ENCODE measurements around the gene AACS. TPM values are rescaled to one million over a fixed set of nuclear protein-coding genes. Genes with fewer than 3 reads are reported as not detected.

The AACS gene
- total RNA-seq, 1 experiment from 2014 or later: 46.8 TPM

DNA sequence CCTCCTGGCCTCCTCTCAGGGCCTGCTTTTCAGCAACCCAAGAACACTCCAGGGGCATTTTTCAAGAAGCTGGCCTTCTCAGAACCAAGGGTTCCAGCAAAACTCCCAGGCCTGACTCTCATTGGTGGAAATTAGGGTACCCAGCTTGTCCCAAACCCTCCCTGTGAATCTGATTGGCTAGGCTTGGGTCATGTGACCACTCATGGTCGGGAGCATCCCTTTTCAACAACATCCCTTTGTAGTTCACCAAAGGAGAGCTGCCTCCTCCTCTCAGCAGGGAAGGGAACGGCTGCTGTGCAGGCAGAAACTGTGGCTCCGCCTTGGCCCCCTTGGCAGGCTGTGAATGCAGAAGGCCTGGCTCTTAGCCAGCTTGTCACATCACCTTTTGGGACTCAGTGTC, 94.5 kb downstream of the AACS start:
- H3K27ac ChIP-seq: no peak overlapping the region
- no TSS peak for BruUV-seq (replicated peaks)
- ChIA-PET POLR2A (ENCODE audit: unreplicated experiment) (no interaction called here), CTCF (no interaction called here)
- DNase-seq: no peak
- H3F3A ChIP-seq (ENCODE audit: insufficient read depth, low read depth): no peaks in the 10 kb centered on the region
- no peaks in the 10 kb centered on the region for H3K36me3 ChIP-seq (ENCODE audit: low read depth)
- TF ChIP-seq, protein P1, sequence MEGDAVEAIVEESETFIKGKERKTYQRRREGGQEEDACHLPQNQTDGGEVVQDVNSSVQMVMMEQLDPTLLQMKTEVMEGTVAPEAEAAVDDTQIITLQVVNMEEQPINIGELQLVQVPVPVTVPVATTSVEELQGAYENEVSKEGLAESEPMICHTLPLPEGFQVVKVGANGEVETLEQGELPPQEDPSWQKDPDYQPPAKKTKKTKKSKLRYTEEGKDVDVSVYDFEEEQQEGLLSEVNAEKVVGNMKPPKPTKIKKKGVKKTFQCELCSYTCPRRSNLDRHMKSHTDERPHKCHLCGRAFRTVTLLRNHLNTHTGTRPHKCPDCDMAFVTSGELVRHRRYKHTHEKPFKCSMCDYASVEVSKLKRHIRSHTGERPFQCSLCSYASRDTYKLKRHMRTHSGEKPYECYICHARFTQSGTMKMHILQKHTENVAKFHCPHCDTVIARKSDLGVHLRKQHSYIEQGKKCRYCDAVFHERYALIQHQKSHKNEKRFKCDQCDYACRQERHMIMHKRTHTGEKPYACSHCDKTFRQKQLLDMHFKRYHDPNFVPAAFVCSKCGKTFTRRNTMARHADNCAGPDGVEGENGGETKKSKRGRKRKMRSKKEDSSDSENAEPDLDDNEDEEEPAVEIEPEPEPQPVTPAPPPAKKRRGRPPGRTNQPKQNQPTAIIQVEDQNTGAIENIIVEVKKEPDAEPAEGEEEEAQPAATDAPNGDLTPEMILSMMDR (conservative IDR thresholded peaks at IDR 0.05): no peak
- TF ChIP-seq EZH2 (IDR thresholded peaks at IDR 0.05; ENCODE audit: low read depth): no peak
- H3K4me3 ChIP-seq: no peak overlapping the region
- intact Hi-C loops (cut with micrococcal nuclease; ENCODE audit: unreplicated experiment): no loop called here
- H3K4me1 ChIP-seq (replicated peaks; ENCODE audit: insufficient read depth): no peaks in the 10 kb centered on the region
- H3K27me3 ChIP-seq (ENCODE audit: insufficient read depth, low read depth): 0 out of 2 replicates have a peak, but pooled peaks cover 2% of the 10 kb centered on the region
- H3K4me2 ChIP-seq: no peak overlapping the region
- no peaks in the 10 kb centered on the region for H3K9me3 ChIP-seq (ENCODE audit: insufficient read depth, low read depth)
- H3K79me2 ChIP-seq (ENCODE audit: low read depth): no peaks in the 10 kb centered on the region
- H3K9me2 ChIP-seq (ENCODE audit: insufficient read depth): no peaks in the 10 kb centered on the region
- no peak overlapping the region for H2AFZ ChIP-seq
- no peaks in the 10 kb centered on the region for H4K20me1 ChIP-seq (ENCODE audit: insufficient read depth)

DNA sequence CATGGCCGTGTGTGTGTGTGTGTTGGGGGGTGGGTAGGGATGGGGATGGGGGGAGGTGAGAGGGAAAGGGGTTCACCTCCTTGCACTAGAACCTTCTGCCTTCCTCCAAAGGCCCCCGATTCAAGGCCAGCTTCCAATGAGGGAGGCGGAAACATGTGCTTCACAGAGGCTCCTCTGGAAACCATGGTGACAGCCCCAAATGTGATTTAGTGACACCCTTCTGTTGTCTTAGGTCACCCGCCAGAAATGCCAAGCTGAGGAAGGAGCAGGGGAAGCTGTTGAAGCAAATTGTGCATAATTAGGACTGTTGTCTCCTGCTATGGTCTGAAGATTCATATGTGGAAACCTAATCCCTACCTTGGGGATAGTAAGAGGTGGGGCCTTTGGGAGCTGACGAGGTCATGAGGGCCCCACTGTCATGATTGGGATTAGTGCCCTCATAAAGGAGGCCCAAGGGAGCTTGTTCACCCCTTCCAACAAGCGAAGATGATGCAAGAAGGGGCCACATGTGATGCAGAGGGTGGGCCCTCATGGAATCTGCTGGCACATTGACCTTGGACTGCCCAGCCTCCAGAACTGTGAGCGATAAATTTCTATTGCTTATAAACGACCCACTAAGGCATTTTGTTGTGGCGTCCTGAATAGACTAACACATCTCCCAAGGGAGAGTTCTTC, 95.2 kb downstream of the AACS start:
- no peaks in the 10 kb centered on the region for H3K9me2 ChIP-seq (ENCODE audit: insufficient read depth)
- POLR2A ChIA-PET (ENCODE audit: unreplicated experiment): no interaction called here
- TF ChIP-seq, protein P1 (conservative IDR thresholded peaks at IDR 0.05): no peak
- no peak for TF ChIP-seq EZH2 (IDR thresholded peaks at IDR 0.05; ENCODE audit: low read depth)
- H3K4me1 ChIP-seq (replicated peaks; ENCODE audit: insufficient read depth): no peaks in the 10 kb centered on the region
- no peak overlapping the region for H2AFZ ChIP-seq
- no peak for DNase-seq
- no peak overlapping the region for H3K4me2 ChIP-seq
- no peaks in the 10 kb centered on the region for H3K27me3 ChIP-seq (ENCODE audit: insufficient read depth, low read depth)
- H3K36me3 ChIP-seq (ENCODE audit: low read depth): no peaks in the 10 kb centered on the region
- H4K20me1 ChIP-seq (ENCODE audit: insufficient read depth): no peaks in the 10 kb centered on the region
- no TSS peak for BruUV-seq (replicated peaks)
- no peaks in the 10 kb centered on the region for H3F3A ChIP-seq (ENCODE audit: insufficient read depth, low read depth)
- no peaks in the 10 kb centered on the region for H3K79me2 ChIP-seq (ENCODE audit: low read depth)
- H3K9me3 ChIP-seq (ENCODE audit: insufficient read depth, low read depth): no peaks in the 10 kb centered on the region
- CTCF ChIA-PET: no interaction called here
- intact Hi-C loops (cut with micrococcal nuclease; ENCODE audit: unreplicated experiment): no loop called here
- H3K4me3 ChIP-seq: no peak overlapping the region
- H3K27ac ChIP-seq: no peak overlapping the region

- Histone ChIP-seq H3K4me3 (no peak overlapping the region), H3K4me2 (no peak overlapping the region), H3K27me3 (ENCODE audit: insufficient read depth, low read depth) (no peaks in the 10 kb centered on the region), H3K9me3 (ENCODE audit: insufficient read depth, low read depth) (no peaks in the 10 kb centered on the region), H3K36me3 (ENCODE audit: low read depth) (no peaks in the 10 kb centered on the region), H3F3A (ENCODE audit: insufficient read depth, low read depth) (no peaks in the 10 kb centered on the region), H3K9me2 (ENCODE audit: insufficient read depth) (no peaks in the 10 kb centered on the region), H4K20me1 (ENCODE audit: insufficient read depth) (no peaks in the 10 kb centered on the region), H3K4me1 (replicated peaks; ENCODE audit: insufficient read depth) (no peaks in the 10 kb centered on the region), H2AFZ (no peak overlapping the region), H3K79me2 (ENCODE audit: low read depth) (no peaks in the 10 kb centered on the region), H3K27ac (no peak overlapping the region)
- intact Hi-C loops (cut with micrococcal nuclease; ENCODE audit: unreplicated experiment): no loop called here
- CTCF ChIA-PET: no interaction called here
- DNase-seq: no peak
- no peak for TF ChIP-seq EZH2 (IDR thresholded peaks at IDR 0.05; ENCODE audit: low read depth)
- TF ChIP-seq, protein P1 (conservative IDR thresholded peaks at IDR 0.05): no peak
- BruUV-seq (replicated peaks): no TSS peak
- POLR2A ChIA-PET (ENCODE audit: unreplicated experiment): no interaction called here
Observed at GRCh38 chr12:125161712-125162022, 96.4 kb downstream of the AACS start.
